Keratinocyte (primary cell): Measurements from ENCODE around the gene PI4KA. TPM values are rescaled to one million over a fixed set of nuclear protein-coding genes. Genes with fewer than 3 reads are reported as not detected.
"Not testable (repeated sequence)": the region's sequence is repeated elsewhere in the genome, so short reads cannot be mapped to it uniquely, and the experiment has no call there.

Source experiments
- DNase-seq: peaks from one replicate; pipeline ENCODE4 v3.0.0-alpha.2; 2011; ENCODE audit warnings: low read depth, missing footprints, low spot score
- FAIRE-seq: peaks from 2 replicates; lab custom pipeline; 2011; peaks lifted over from hg19 to GRCh38; lab: Jason Lieb, UNC
- H2AFZ ChIP-seq: 2 replicates; pipeline ENCODE4 v1.6.0; 2012; ENCODE audit warnings: low read length, control low read depth, inconsistent platforms; ENCODE audit not compliant: control insufficient read depth
- H3K27ac ChIP-seq: 2 replicates; pipeline ENCODE4 v1.5.1; 2011; ENCODE audit warnings: low read length; ENCODE audit not compliant: control insufficient read depth, insufficient read depth
- H3K27me3 ChIP-seq: 3 replicates; pipeline ENCODE4 v1.6.0; 2011; ENCODE audit warnings: low read length; ENCODE audit not compliant: control insufficient read depth, insufficient read depth; ENCODE audit errors: extremely low read depth
- H3K36me3 ChIP-seq, 2 experiments: 2 replicates in 1 of 2; 3 replicates in 1 of 2; pipeline ENCODE4 v1.5.1; 2011; ENCODE audit warnings: low read length in 2 of 2, mild to moderate bottlenecking in 1 of 2; ENCODE audit not compliant: control insufficient read depth in 2 of 2, insufficient read depth in 2 of 2; ENCODE audit errors: extremely low read depth in 1 of 2
- H3K4me1 ChIP-seq: 3 replicates; pipeline ENCODE4 v1.5.1; 2011; ENCODE audit warnings: low read length; ENCODE audit not compliant: control insufficient read depth, insufficient read depth; ENCODE audit errors: extremely low read depth
- H3K4me2 ChIP-seq: 3 replicates; pipeline ENCODE4 v1.6.0; 2011; ENCODE audit warnings: low read depth, low read length; ENCODE audit not compliant: control insufficient read depth, insufficient read depth; ENCODE audit errors: extremely low read depth
- H3K4me3 ChIP-seq, 3 experiments: fragments of 200-600 bp in 1 of 3; sonication (generic) in 1 of 3; 2 replicates in 2 of 3; 3 replicates in 1 of 3; pipeline ENCODE4 v1.5.1; 2011 to 2016; ENCODE audit warnings: low read length in 3 of 3, mild to moderate bottlenecking in 3 of 3, control low read depth in 2 of 3, inconsistent platforms in 1 of 3, low read depth in 1 of 3, mixed read lengths in 1 of 3, mixed run types in 1 of 3, moderate library complexity in 1 of 3; ENCODE audit not compliant: control insufficient read depth in 2 of 3, insufficient read depth in 2 of 3; ENCODE audit errors: extremely low read depth in 1 of 3
- H3K79me2 ChIP-seq: 2 replicates; pipeline ENCODE4 v1.6.0; 2012; ENCODE audit warnings: low read length; ENCODE audit not compliant: control insufficient read depth, insufficient read depth
- H3K9ac ChIP-seq: 3 replicates; pipeline ENCODE4 v1.6.0; 2011; ENCODE audit warnings: low read length; ENCODE audit not compliant: control insufficient read depth, insufficient read depth; ENCODE audit errors: extremely low read depth
- H3K9me1 ChIP-seq: 3 replicates; pipeline ENCODE4 v1.6.0; 2011; ENCODE audit warnings: low read length; ENCODE audit not compliant: control insufficient read depth, insufficient read depth; ENCODE audit errors: extremely low read depth
- H3K9me3 ChIP-seq: 2 replicates; pipeline ENCODE4 v1.5.1; 2012; ENCODE audit warnings: low read depth, low read length; ENCODE audit not compliant: control insufficient read depth
- H4K20me1 ChIP-seq: 3 replicates; pipeline ENCODE4 v1.6.0; 2011; ENCODE audit warnings: low read length; ENCODE audit not compliant: control insufficient read depth, insufficient read depth; ENCODE audit errors: extremely low read depth
- CTCF ChIP-seq, 3 experiments: IDR thresholded peaks in 1 of 3; conservative IDR thresholded peaks in 1 of 3; optimal IDR thresholded peaks in 1 of 3; 2 replicates in 2 of 3; 3 replicates in 1 of 3; pipeline versions ENCODE3 to v1.5.1; 2011; ENCODE audit warnings: low read length in 3 of 3, mild to moderate bottlenecking in 3 of 3, moderate library complexity in 2 of 3, control low read depth in 1 of 3, inconsistent platforms in 1 of 3; ENCODE audit not compliant: insufficient read depth in 2 of 3; ENCODE audit errors: extremely low read depth in 1 of 3
- EZH2 ChIP-seq: IDR thresholded peaks from one replicate; pipeline ENCODE4 v1.6.1; 2012; ENCODE audit warnings: inconsistent platforms, mild to moderate bottlenecking, low read length, moderate library complexity
- dilution Hi-C: fragments of 300-500 bp; cut with MboI; formaldehyde crosslinking; loops from one replicate; pipeline ENCODE4 v1.7.0; 2020; ENCODE audit warnings: low sequenced_read_pairs; ENCODE audit not compliant: extremely low pct_ligation_motif_present
- polyA plus RNA-seq, 5 experiments: library from polyadenylated mRNA; depleted of rRNA in 3 of 5; stranded (reverse) in 3 of 5; stranded (forward) in 1 of 5; unstranded in 1 of 5; fragments of >200 nt; gene quantifications; 1 replicate in 1 of 5; 2 replicates in 3 of 5; 3 replicates in 1 of 5; pipeline versions ENCODE4 v1.2.1 to v1.2.3, GENCODE V29; 2011 to 2012; ENCODE audit warnings: missing spikeins in 2 of 5, low read depth in 1 of 5, low replicate concordance in 1 of 5

PI4KA gene
- polyA plus RNA-seq, 1 donor (not counting 4 experiments of a cell fraction or from before 2014, with no cell fraction given): 13.6 TPM

- dilution Hi-C loops: no loop called here
- H3K36me3 ChIP-seq: peaks cover 8% of the 10 kb centered on the region in 2 experiments
- no peaks in the 10 kb centered on the region for H3K79me2 ChIP-seq
- FAIRE-seq (no peak), DNase-seq (no peak)
- no peak overlapping the region for H3K4me2 ChIP-seq
- no peaks in the 10 kb centered on the region for H3K9me1 ChIP-seq
- H3K27ac ChIP-seq: no peak overlapping the region
- no peak overlapping the region for H2AFZ ChIP-seq
- no peaks in the 10 kb centered on the region for H3K27me3 ChIP-seq
- TF ChIP-seq EZH2: no peak
- no peak for TF ChIP-seq CTCF (optimal IDR thresholded peaks at IDR 0.05 in 1 of 3, IDR thresholded peaks at IDR 0.05 in 1 of 3, conservative IDR thresholded peaks at IDR 0.05 in 1 of 3; ENCODE audit: extremely low read depth in 1 of 3, insufficient read depth in 2 of 3, low read length in 3 of 3)
- no peak overlapping the region for H3K4me3 ChIP-seq
- no peak overlapping the region for H3K9ac ChIP-seq
- H3K4me1 ChIP-seq: no peaks in the 10 kb centered on the region
- no peaks in the 10 kb centered on the region for H3K9me3 ChIP-seq
- no peaks in the 10 kb centered on the region for H4K20me1 ChIP-seq
Measured at GRCh38 chr22:20822240-20822639, 36.4 kb downstream of the PI4KA start.

- H3K4me3 ChIP-seq, FAIRE-seq, H3K9me3 ChIP-seq, H3K27ac ChIP-seq, H3K79me2 ChIP-seq, H3K4me2 ChIP-seq, DNase-seq, H3K27me3 ChIP-seq, dilution Hi-C loops, H3K4me1 ChIP-seq, H3K9ac ChIP-seq, H2AFZ ChIP-seq, H3K9me1 ChIP-seq, H3K36me3 ChIP-seq, H4K20me1 ChIP-seq: not testable (repeated sequence)
Measured at GRCh38 chr22:20821717-20822239, 36.8 kb downstream of the PI4KA start.

GRCh38 chr22:20819471-20819870 lies 39.1 kb downstream of the PI4KA start:
- no peak overlapping the region for H3K4me2 ChIP-seq

More at GRCh38 chr22:20819471-20819870, 39.1 kb downstream of the PI4KA start:
- H4K20me1 ChIP-seq: no peaks in the 10 kb centered on the region
- H3K27me3 ChIP-seq: no peaks in the 10 kb centered on the region
- no peak for FAIRE-seq
- H3K9me1 ChIP-seq: no peaks in the 10 kb centered on the region
- no peaks in the 10 kb centered on the region for H3K4me1 ChIP-seq
- dilution Hi-C loops: no loop called here
- H2AFZ ChIP-seq: no peak overlapping the region
- peaks cover 8 to 11% of the 10 kb centered on the region in 2 experiments for H3K36me3 ChIP-seq
- H3K27ac ChIP-seq: no peak overlapping the region
- no peaks in the 10 kb centered on the region for H3K79me2 ChIP-seq
- H3K4me3 ChIP-seq: no peak overlapping the region
- DNase-seq: no peak
- TF ChIP-seq CTCF (optimal IDR thresholded peaks at IDR 0.05 in 1 of 3, IDR thresholded peaks at IDR 0.05 in 1 of 3, conservative IDR thresholded peaks at IDR 0.05 in 1 of 3; ENCODE audit: extremely low read depth in 1 of 3, insufficient read depth in 2 of 3, low read length in 3 of 3) (no peak), EZH2 (no peak)
- H3K9ac ChIP-seq: no peak overlapping the region
- no peaks in the 10 kb centered on the region for H3K9me3 ChIP-seq
